ENCODE data around the gene ASGR2. TPM values are rescaled to one million over a fixed set of nuclear protein-coding genes. Genes with fewer than 3 reads are reported as not detected.

ASGR2 gene
- total and polyA plus RNA-seq, 2 of the 13 experiments (the other 11 are each of a cell fraction or from before 2014, with no cell fraction given): 320 to 754 TPM

- TF ChIP-seq AFF4 (CRISPR knock-in tag; IDR thresholded peaks at IDR 0.05) (no peak), ZGPAT (CRISPR knock-in tag; IDR thresholded peaks at IDR 0.05) (no peak)
These were observed 42.2 kb downstream of the ASGR2 start (continued) for GRCh38 chr17:7072406-7072805.

GRCh38 chr17:7070712-7071111 is 43.9 kb downstream of the ASGR2 start:
- Histone ChIP-seq H3K4me1 (ENCODE audit: insufficient read depth, low read length) (no peaks in the 10 kb centered on the region), H3K79me2 (ENCODE audit: insufficient read depth, low read length) (no peaks in the 10 kb centered on the region), H3K4me3 (replicated peaks in 1 of 3; ENCODE audit: insufficient read depth in 1 of 3, low read depth in 2 of 3, low read length in 3 of 3) (no peak overlapping the region), H3K27me3 (ENCODE audit: control insufficient read depth in 1 of 2, insufficient read depth in 2 of 2, low read length in 2 of 2) (no peaks in the 10 kb centered on the region; a peak in 2 of 5 replicates), H4K20me1 (ENCODE audit: insufficient read depth, low read length) (no peaks in the 10 kb centered on the region), H3K36me3 (replicated peaks in 1 of 2; ENCODE audit: control insufficient read depth in 1 of 2, insufficient read depth in 2 of 2, low read length in 2 of 2) (no peaks in the 10 kb centered on the region), H3K9ac (ENCODE audit: insufficient read depth, low read depth, low read length) (no peak overlapping the region), H3K4me2 (ENCODE audit: low read depth, low read length) (no peak overlapping the region), H3K27ac (ENCODE audit: extremely low read length, insufficient read depth, low read length) (no peak overlapping the region), H3K9me3 (ENCODE audit: low read length) (peaks cover 11% of the 10 kb centered on the region), H2AFZ (ENCODE audit: low read length) (no peak overlapping the region)
- in situ Hi-C loops (cut with HindIII; ENCODE audit: extremely low pct_ligation_motif_present, low pct_unique_long_range_greater_than_20kb) (no loop called here), intact Hi-C loops (cut with micrococcal nuclease; ENCODE audit: unreplicated experiment) (no loop called here)
- BruUV-seq (replicated peaks): no TSS peak
- no CpG with 5 or more reads among the region's 3 CpGs for whole genome bisulfite sequencing (ENCODE audit: low lambda C conversion rate)
- DNase-seq (ENCODE audit: low spot score) (no peak), ATAC-seq (no peak), FAIRE-seq (no peak)
- ChIA-PET CTCF (ENCODE audit: low intra/inter-chr PET ratio, low total read pairs) (no interaction called here), POLR2A (no interaction called here)
- no peak for TF ChIP-seq EEA1 (CRISPR knock-in tag; IDR thresholded peaks at IDR 0.05; ENCODE audit: borderline replicate concordance)
- TF ChIP-seq ZNF432 (CRISPR knock-in tag; IDR thresholded peaks at IDR 0.05; ENCODE audit: borderline replicate concordance): no peak
- no peak for TF ChIP-seq BORCS8-MEF2B (CRISPR knock-in tag; IDR thresholded peaks at IDR 0.05)
- no peak for TF ChIP-seq ZNF513 (CRISPR knock-in tag; conservative IDR thresholded peaks at IDR 0.05)
- no peak for TF ChIP-seq HDAC2 (CRISPR knock-in tag; IDR thresholded peaks at IDR 0.05)
- TF ChIP-seq ZNF124 (CRISPR knock-in tag; IDR thresholded peaks at IDR 0.05): no peak
- no peak for TF ChIP-seq CEBPB (IDR thresholded peaks at IDR 0.05; ENCODE audit: borderline replicate concordance, low read depth, low read length)
- no peak for TF ChIP-seq ZZZ3 (CRISPR knock-in tag; IDR thresholded peaks at IDR 0.05; ENCODE audit: borderline replicate concordance)
- no peak for TF ChIP-seq TRIM22 (IDR thresholded peaks at IDR 0.05)
- TF ChIP-seq NONO (IDR thresholded peaks at IDR 0.05): no peak
- TF ChIP-seq NONO (CRISPR knock-in tag; conservative IDR thresholded peaks at IDR 0.05): no peak
- TF ChIP-seq FOXA1 (IDR thresholded peaks at IDR 0.05): no peak
- TF ChIP-seq FOXA1 (CRISPR knock-in tag; IDR thresholded peaks at IDR 0.05): no peak
- no peak for TF ChIP-seq ETV6 (CRISPR knock-in tag; conservative IDR thresholded peaks at IDR 0.05)
